ENCODE measurements around the gene CHRNA3. TPM values are rescaled to one million over a fixed set of nuclear protein-coding genes. Genes with fewer than 3 reads are reported as not detected.

The CHRNA3 gene
- total RNA-seq, 2 donors from 2014 or later: 4.2 to 4.6 TPM

- intact Hi-C loops (cut with DNase I, micrococcal nuclease): no loop called here
- peak in 1 of 2 donors; percentile 69 for DNase-seq
- ATAC-seq: peak; percentile 59
Observed at GRCh38 chr15:78638658-78639314, 18.0 kb upstream of the CHRNA3 start.

- ATAC-seq: no peak
- DNase-seq: no peak
- intact Hi-C loops (cut with DNase I, micrococcal nuclease): no loop called here
Observed at GRCh38 chr15:78637776-78638435, 17.1 kb upstream of the CHRNA3 start.

GRCh38 chr15:78636378-78636859 is 15.6 kb upstream of the CHRNA3 start:
- intact Hi-C loops (cut with DNase I, micrococcal nuclease): no loop called here
- no peak for DNase-seq
- ATAC-seq: no peak

- DNase-seq: no peak
- no peak for ATAC-seq
- intact Hi-C loops (cut with DNase I, micrococcal nuclease): no loop called here
Observed at GRCh38 chr15:78635346-78635745, 14.6 kb upstream of the CHRNA3 start.

GRCh38 chr15:78634210-78635145 is 13.7 kb upstream of the CHRNA3 start:
- DNase-seq: no peak
- intact Hi-C loops (cut with DNase I, micrococcal nuclease): no loop called here
- ATAC-seq: no peak

- DNase-seq (no peak), ATAC-seq (no peak)
- intact Hi-C loops (cut with DNase I, micrococcal nuclease): no loop called here
Observed at GRCh38 chr15:78633348-78633747, 12.6 kb upstream of the CHRNA3 start.

GRCh38 chr15:78630886-78631633 is 10.3 kb upstream of the CHRNA3 start:
- DNase-seq: no peak
- intact Hi-C loops (cut with DNase I, micrococcal nuclease): no loop called here
- no peak for ATAC-seq

- ATAC-seq (no peak), DNase-seq (no peak)
- intact Hi-C loops (cut with DNase I, micrococcal nuclease): no loop called here
Observed at GRCh38 chr15:78629716-78630065, 8.9 kb upstream of the CHRNA3 start.

GRCh38 chr15:78629031-78629715 is 8.4 kb upstream of the CHRNA3 start:
- ATAC-seq (no peak), DNase-seq (no peak)
- intact Hi-C loops (cut with DNase I, micrococcal nuclease): no loop called here

GRCh38 chr15:78628227-78628626 is 7.4 kb upstream of the CHRNA3 start:
- intact Hi-C loops (cut with DNase I, micrococcal nuclease): no loop called here
- no peak for ATAC-seq
- DNase-seq: no peak

- intact Hi-C loops (cut with DNase I, micrococcal nuclease): no loop called here
- DNase-seq: no peak
Observed at GRCh38 chr15:78627348-78627747, 6.6 kb upstream of the CHRNA3 start.

GRCh38 chr15:78626381-78626995 is 5.7 kb upstream of the CHRNA3 start:
- DNase-seq: no peak
- no peak for ATAC-seq
- intact Hi-C loops (cut with DNase I, micrococcal nuclease): no loop called here

More at GRCh38 chr15:78627348-78627747, 6.6 kb upstream of the CHRNA3 start:
- ATAC-seq: no peak

- DNase-seq (no peak), ATAC-seq (no peak)
- intact Hi-C loops (cut with DNase I, micrococcal nuclease): no loop called here
Observed at GRCh38 chr15:78625606-78626280, 4.9 kb upstream of the CHRNA3 start.

GRCh38 chr15:78624651-78625590 is 4.1 kb upstream of the CHRNA3 start:
- ATAC-seq (no peak), DNase-seq (no peak)
- intact Hi-C loops (cut with DNase I, micrococcal nuclease): no loop called here

- intact Hi-C loops (cut with DNase I, micrococcal nuclease): no loop called here
- ATAC-seq: no peak
- DNase-seq: no peak
Observed at GRCh38 chr15:78623786-78624497, 3.1 kb upstream of the CHRNA3 start.

Measured in left colon (tissue), 2 donors.